OCI-LY3 (cell line): ENCODE data around the gene CHN2.
"Not testable (repeated sequence)": the region's sequence is repeated elsewhere in the genome, so short reads cannot be mapped to it uniquely, and the experiment has no call there.

Source experiments
- H2AFZ ChIP-seq: fragments of 200-600, 300-600 bp; shearing (Covaris generic); 2 replicates; pipeline ENCODE4 v1.6.0; 2014; ENCODE audit warnings: antibody characterized with exemption, low read depth, low read length
- H3K27ac ChIP-seq: fragments of 200-600, 300-600 bp; sonication (generic); 2 replicates; pipeline ENCODE4 v1.5.1; 2014; ENCODE audit warnings: mild to moderate bottlenecking, low read length, moderate library complexity, mixed read lengths
- H3K27me3 ChIP-seq: fragments of 200-600, 300-600 bp; sonication (generic); 2 replicates; pipeline ENCODE4 v1.6.1; 2014; ENCODE audit warnings: low read depth, low read length, mixed read lengths
- H3K36me3 ChIP-seq: fragments of 200-600, 300-600 bp; sonication (generic); replicated peaks from 2 replicates; pipeline ENCODE3; 2014; ENCODE audit warnings: low read depth, low read length, mixed read lengths
- H3K4me1 ChIP-seq: fragments of 300-600, 200-600 bp; sonication (generic); 2 replicates; pipeline ENCODE4 v1.6.1; 2014; ENCODE audit warnings: low read length, mixed read lengths
- H3K4me2 ChIP-seq: fragments of 200-600, 300-600 bp; sonication (generic); 2 replicates; pipeline ENCODE4 v1.6.1; 2014; ENCODE audit warnings: low read length, mixed read lengths
- H3K4me3 ChIP-seq: fragments of 300-600, 200-600 bp; sonication (generic); 2 replicates; pipeline ENCODE4 v1.5.1; 2014; ENCODE audit warnings: antibody characterized with exemption, mild to moderate bottlenecking, low read length, moderate library complexity
- H3K79me2 ChIP-seq: fragments of 300-600, 200-600 bp; shearing (Covaris generic); 2 replicates; pipeline ENCODE4 v1.6.1; 2014; ENCODE audit warnings: mild to moderate bottlenecking, low read length, mixed read lengths
- H3K9ac ChIP-seq: fragments of 300-600, 200-600 bp; shearing (Covaris generic); 2 replicates; pipeline ENCODE4 v1.6.0; 2014; ENCODE audit warnings: mild to moderate bottlenecking, low read length, moderate library complexity
- H3K9me3 ChIP-seq: fragments of 200-600, 300-600 bp; shearing (Covaris generic); 2 replicates; pipeline ENCODE4 v1.6.1; 2014; ENCODE audit warnings: low read length, mixed read lengths; ENCODE audit not compliant: insufficient read depth
- H4K20me1 ChIP-seq: fragments of 200-600, 300-600 bp; sonication (generic); 2 replicates; pipeline ENCODE4 v1.6.1; 2016; ENCODE audit warnings: low read length, mixed read lengths; ENCODE audit not compliant: insufficient read depth
- EZH2phosphoT487 ChIP-seq: fragments of 200-600 bp; shearing (Covaris generic); IDR thresholded peaks from 2 replicates; pipeline ENCODE4 v1.6.1; 2018; ENCODE audit warnings: antibody characterized with exemption, mixed run types, low read depth
- TF ChIP-seq, protein P1 (sequence below): fragments of 200-600, 300-600 bp; sonication (generic); IDR thresholded peaks from 2 replicates; pipeline ENCODE4 v1.5.1; 2014; ENCODE audit warnings: antibody characterized with exemption, low read length, low read depth

CHN2 gene

DNA sequence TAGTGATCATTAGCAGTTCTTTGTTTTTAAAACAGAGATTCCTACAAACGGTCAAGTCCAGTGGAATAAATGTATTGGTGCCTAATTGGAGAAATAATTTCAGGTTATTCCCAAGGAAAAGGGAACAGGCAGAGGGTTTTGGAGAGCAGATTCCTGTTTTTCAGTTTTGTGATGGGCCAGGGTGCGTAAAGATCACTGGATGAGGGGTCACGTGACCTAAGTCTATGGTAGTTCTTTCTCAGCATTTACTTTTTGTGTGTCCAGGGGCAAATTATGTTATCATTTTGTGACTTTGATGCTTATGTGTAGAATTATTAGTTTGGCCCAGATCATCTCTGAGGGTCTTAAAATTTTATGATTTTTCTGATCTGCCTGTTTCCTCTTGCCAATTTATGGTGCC lies 15.2 kb downstream of the CHN2 start:
- H2AFZ ChIP-seq, result no peak overlapping the region
- H3K27me3 ChIP-seq, result 0 out of 2 replicates have a peak, but pooled peaks cover 1% of the 10 kb centered on the region
- H3K9ac ChIP-seq, result no peak overlapping the region
- no peak overlapping the region for H3K4me3 ChIP-seq
- H3K4me1 ChIP-seq, result peaks cover 24% of the 10 kb centered on the region
- peaks cover 4% of the 10 kb centered on the region for H3K36me3 ChIP-seq
- no peaks in the 10 kb centered on the region for H3K79me2 ChIP-seq
- H3K27ac ChIP-seq, result no peak overlapping the region
- H4K20me1 ChIP-seq, result no peaks in the 10 kb centered on the region
- H3K9me3 ChIP-seq, result 0 out of 2 replicates have a peak, but pooled peaks cover 2% of the 10 kb centered on the region
- H3K4me2 ChIP-seq, result no peak overlapping the region
- no peak for TF ChIP-seq EZH2phosphoT487
- TF ChIP-seq, protein P1, sequence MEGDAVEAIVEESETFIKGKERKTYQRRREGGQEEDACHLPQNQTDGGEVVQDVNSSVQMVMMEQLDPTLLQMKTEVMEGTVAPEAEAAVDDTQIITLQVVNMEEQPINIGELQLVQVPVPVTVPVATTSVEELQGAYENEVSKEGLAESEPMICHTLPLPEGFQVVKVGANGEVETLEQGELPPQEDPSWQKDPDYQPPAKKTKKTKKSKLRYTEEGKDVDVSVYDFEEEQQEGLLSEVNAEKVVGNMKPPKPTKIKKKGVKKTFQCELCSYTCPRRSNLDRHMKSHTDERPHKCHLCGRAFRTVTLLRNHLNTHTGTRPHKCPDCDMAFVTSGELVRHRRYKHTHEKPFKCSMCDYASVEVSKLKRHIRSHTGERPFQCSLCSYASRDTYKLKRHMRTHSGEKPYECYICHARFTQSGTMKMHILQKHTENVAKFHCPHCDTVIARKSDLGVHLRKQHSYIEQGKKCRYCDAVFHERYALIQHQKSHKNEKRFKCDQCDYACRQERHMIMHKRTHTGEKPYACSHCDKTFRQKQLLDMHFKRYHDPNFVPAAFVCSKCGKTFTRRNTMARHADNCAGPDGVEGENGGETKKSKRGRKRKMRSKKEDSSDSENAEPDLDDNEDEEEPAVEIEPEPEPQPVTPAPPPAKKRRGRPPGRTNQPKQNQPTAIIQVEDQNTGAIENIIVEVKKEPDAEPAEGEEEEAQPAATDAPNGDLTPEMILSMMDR, result no peak

DNA sequence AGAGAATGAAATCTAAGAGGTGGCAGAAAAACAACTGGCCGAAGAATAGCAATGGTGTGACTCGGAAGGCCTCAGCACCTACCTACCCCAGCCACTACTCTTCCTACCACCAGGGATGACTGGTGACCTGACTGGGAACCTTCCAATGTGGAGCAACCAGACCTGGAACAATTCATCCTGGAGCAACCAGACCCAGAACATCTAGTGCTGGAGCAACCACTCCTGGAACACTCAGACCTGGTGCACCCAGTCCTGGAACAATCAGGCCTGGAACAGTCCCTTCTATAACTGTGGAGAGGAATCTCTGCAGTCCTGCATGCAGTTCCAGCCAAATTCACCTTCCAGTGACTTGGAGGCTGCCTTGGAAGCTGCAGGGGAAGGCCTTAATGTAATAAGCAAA lies 18.2 kb downstream of the CHN2 start:
- not testable (repeated sequence) for H2AFZ ChIP-seq, H3K9me3 ChIP-seq, H3K9ac ChIP-seq, H4K20me1 ChIP-seq, H3K27ac ChIP-seq, H3K4me3 ChIP-seq, H3K27me3 ChIP-seq, H3K79me2 ChIP-seq, H3K4me2 ChIP-seq, H3K36me3 ChIP-seq
- H3K4me1 ChIP-seq, result peaks cover 21% of the 10 kb centered on the region

DNA sequence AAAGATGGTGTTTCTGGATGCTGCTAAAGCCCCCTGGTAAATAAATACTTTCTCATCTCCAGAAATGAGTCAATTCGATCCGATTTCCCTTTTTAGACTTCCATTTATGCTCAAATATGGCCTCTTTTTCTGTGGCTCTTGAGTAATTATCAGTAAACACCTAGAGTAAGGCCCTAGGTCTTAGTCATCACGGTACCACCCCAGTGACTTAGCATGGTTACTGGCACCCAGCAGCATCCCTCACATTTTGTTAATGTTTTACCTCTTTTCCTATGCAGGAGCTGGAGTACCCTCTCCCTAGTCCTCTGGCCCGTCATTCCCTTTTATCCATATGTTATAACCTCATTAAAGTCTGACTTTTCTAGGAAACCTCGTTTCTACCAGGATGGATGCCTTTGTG lies 19.5 kb downstream of the CHN2 start:
- H3K27ac ChIP-seq, result no peak overlapping the region
- H3K9ac ChIP-seq, result no peak overlapping the region
- no peaks in the 10 kb centered on the region for H3K79me2 ChIP-seq
- H3K9me3 ChIP-seq, result 0 out of 2 replicates have a peak, but pooled peaks cover 2% of the 10 kb centered on the region
- TF ChIP-seq, protein P1, result no peak
- no peak for TF ChIP-seq EZH2phosphoT487
- peak overlapping the region; percentile 37 for H3K4me2 ChIP-seq
- no peak overlapping the region for H3K4me3 ChIP-seq
- H3K27me3 ChIP-seq, result peaks cover 3% of the 10 kb centered on the region; the same call in 1 of the 2 replicates
- no peaks in the 10 kb centered on the region for H4K20me1 ChIP-seq
- peaks cover 21% of the 10 kb centered on the region for H3K4me1 ChIP-seq
- peaks cover 4% of the 10 kb centered on the region for H3K36me3 ChIP-seq
- no peak overlapping the region for H2AFZ ChIP-seq

DNA sequence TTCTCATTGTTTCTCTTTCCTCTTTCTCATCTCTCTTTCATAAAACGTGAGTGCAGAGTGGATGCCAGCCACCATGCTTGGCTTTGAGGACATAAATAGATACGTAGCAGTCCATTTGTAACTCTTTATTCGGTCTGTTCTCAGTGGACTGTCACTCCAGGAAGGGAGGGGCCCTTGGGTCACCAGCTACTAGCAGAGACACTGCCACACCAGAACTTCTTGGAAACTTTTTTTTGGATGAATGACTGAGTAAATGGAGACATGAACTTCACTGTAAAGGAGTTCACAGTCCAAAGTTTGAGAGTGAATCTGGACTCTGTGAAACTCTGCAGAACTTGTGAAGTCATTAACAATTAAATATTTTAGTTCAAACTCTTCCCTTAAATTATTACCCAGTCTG lies 20.2 kb downstream of the CHN2 start:
- Histone ChIP-seq H2AFZ (no peak overlapping the region), H3K27ac (no peak overlapping the region), H3K9me3 (0 out of 2 replicates have a peak, but pooled peaks cover 2% of the 10 kb centered on the region), H3K9ac (no peak overlapping the region), H3K4me1 (peaks cover 21% of the 10 kb centered on the region), H3K36me3 (peaks cover 4% of the 10 kb centered on the region), H3K79me2 (no peaks in the 10 kb centered on the region), H4K20me1 (no peaks in the 10 kb centered on the region), H3K4me2 (no peak overlapping the region; the same call in 1 of the 2 replicates), H3K27me3 (peaks cover 3% of the 10 kb centered on the region; the same call in 1 of the 2 replicates), H3K4me3 (no peak overlapping the region)
- TF ChIP-seq, protein P1, result no peak
- TF ChIP-seq EZH2phosphoT487, result no peak

DNA sequence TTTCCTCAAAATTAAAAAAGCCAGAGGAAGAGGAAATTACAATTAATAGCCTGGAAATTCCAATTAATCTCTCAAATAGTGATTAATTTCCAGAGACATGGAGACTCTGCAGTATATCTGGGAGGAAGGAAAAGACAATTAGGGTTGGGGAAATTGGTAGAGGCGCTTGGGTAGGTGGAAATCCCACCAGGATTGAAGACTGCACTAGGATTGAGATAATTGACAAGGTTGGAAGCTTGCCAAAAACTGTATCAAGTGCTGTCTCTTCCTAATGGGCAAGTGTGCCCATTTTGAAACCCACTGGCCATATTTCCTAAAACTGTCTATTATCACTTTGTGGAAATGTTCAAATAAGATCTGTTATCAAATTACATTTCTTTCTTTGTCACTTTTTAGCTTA lies 21.6 kb downstream of the CHN2 start:
- Histone ChIP-seq H3K9ac (no peak overlapping the region), H3K27ac (no peak overlapping the region), H3K27me3 (peaks cover 3% of the 10 kb centered on the region; the same call in 1 of the 2 replicates), H4K20me1 (no peaks in the 10 kb centered on the region), H3K4me3 (no peak overlapping the region), H2AFZ (no peak overlapping the region), H3K79me2 (no peaks in the 10 kb centered on the region), H3K4me1 (peaks cover 21% of the 10 kb centered on the region), H3K36me3 (peaks cover 4% of the 10 kb centered on the region), H3K4me2 (no peak overlapping the region), H3K9me3 (0 out of 2 replicates have a peak, but pooled peaks cover 2% of the 10 kb centered on the region)
- TF ChIP-seq EZH2phosphoT487, result no peak
- TF ChIP-seq, protein P1, result no peak
